Aorta (tissue), 5 donors: ENCODE results near the gene GAB2. TPM values are rescaled to one million over a fixed set of nuclear protein-coding genes. Genes with fewer than 3 reads are reported as not detected.

ENCODE experiments used
- ATAC-seq: fragments of 200-7000 bp; cut with Tn5 transposase; one replicate; pipeline ENCODE4 v1.9.1; 2022; ENCODE audit warnings: moderate library complexity; ENCODE audit not compliant: low FRiP score
- DNase-seq, 2 donors: peaks; one replicate each; pipeline ENCODE4 v3.0.0-alpha.2; 2020
- H3K27ac ChIP-seq, 2 donors: one replicate each; pipeline ENCODE4 v1.5.1; 2013; ENCODE audit warnings: low read length in 2 of 2, mild to moderate bottlenecking in 2 of 2, moderate library complexity in 2 of 2, control low read depth in 1 of 2, inconsistent platforms in 1 of 2, low read depth in 1 of 2
- H3K27me3 ChIP-seq, 2 donors: one replicate each; pipeline ENCODE4 v1.6.1; 2013; ENCODE audit warnings: control low read depth in 1 of 2, low read length in 1 of 2, mild to moderate bottlenecking in 1 of 2, moderate library complexity in 1 of 2; ENCODE audit not compliant: insufficient read depth in 2 of 2, control insufficient read depth in 1 of 2
- H3K36me3 ChIP-seq, 2 donors: one replicate each; pipeline ENCODE4 v1.6.1; 2013; ENCODE audit warnings: control low read depth in 1 of 2, low read length in 1 of 2, mild to moderate bottlenecking in 1 of 2; ENCODE audit not compliant: insufficient read depth in 2 of 2, control insufficient read depth in 1 of 2
- H3K4me1 ChIP-seq, 2 donors: one replicate each; pipeline ENCODE4 v1.6.1; 2013; ENCODE audit warnings: low read length in 2 of 2, control low read depth in 1 of 2, mild to moderate bottlenecking in 1 of 2, moderate library complexity in 1 of 2; ENCODE audit not compliant: insufficient read depth in 2 of 2, control insufficient read depth in 1 of 2
- H3K4me3 ChIP-seq, 2 donors: one replicate each; pipeline ENCODE4 v1.5.1; 2013; ENCODE audit warnings: low read length in 2 of 2, control low read depth in 1 of 2, mild to moderate bottlenecking in 1 of 2
- H3K9me3 ChIP-seq: one replicate; pipeline ENCODE4 v1.6.1; 2013; ENCODE audit warnings: mild to moderate bottlenecking, low read length; ENCODE audit not compliant: control insufficient read depth
- WGBS, 2 donors: extraction: QIAGEN DNeasy Blood & Tissue Kit; methylation state at CpG; one replicate each; pipeline ENCODE4 v1.1.7; 2013; 5-methylcytosine and 5-hydroxymethylcytosine counted together
- intact Hi-C, 2 donors: fragments of 100-400 bp; cut with DNase I; formaldehyde crosslinking; loops; one replicate each; pipeline versions ENCODE4 v1.14.2 to v1.15.0; 2022
- polyA plus RNA-seq, 2 donors: library from polyadenylated mRNA; stranded (reverse); fragments of 200-250 nt; gene quantifications; one replicate each; pipeline ENCODE4 v1.2.3, GENCODE V29; 2013
- total RNA-seq, 2 donors: library from RNA; stranded (reverse); fragmentation: NEBNext Ultra II Directional; extraction: Animal tissue kit (Norgen Biotek cat#: 25700); gene quantifications; one replicate each; pipeline ENCODE4 v1.2.1, GENCODE V29; 2021
- donor health status: healthy with polysubstance abuse.
- donor health status: Bipolar disorder and iron deficiency.
- donor health status: DM: no; HTN: no; CAD: no.
- donor health status: DM: no; HTN: no; CAD: no.
- donor health status: DM: yes; HTN: yes; CAD: no.

Gene GAB2
- total and polyA plus RNA-seq, 4 donors: 19.3 to 82.6 (median 55.2) TPM

DNA sequence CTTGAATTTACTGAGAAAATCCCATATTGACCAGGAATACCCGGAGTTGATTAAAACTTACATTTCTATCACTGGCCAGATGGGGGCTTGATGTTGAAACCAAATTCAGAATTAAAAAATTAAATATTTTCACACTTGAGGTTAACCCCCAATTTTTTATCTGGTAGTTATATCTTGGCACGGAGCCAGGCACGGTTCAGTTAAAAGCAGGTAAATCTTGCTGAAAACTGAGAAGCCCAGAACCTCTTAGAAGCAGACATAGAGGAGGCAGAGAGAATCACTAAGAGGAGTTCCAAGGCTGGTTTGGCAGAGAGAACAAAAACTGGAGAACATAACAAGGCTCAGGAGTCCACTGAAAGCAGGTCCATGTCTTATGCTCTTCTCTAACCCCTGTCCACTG, 151.2 kb downstream of the GAB2 start:
- Histone ChIP-seq H3K36me3 (no peaks in the 10 kb centered on the region), H3K27me3 (no peaks in the 10 kb centered on the region), H3K27ac (peak overlapping the region in 1 of 2 donors; percentile 56), H3K9me3 (no peaks in the 10 kb centered on the region), H3K4me3 (no peak overlapping the region), H3K4me1 (peaks cover 0 to 4% of the 10 kb centered on the region in 2 donors)
- ATAC-seq (no peak), DNase-seq (no peak)
- 41% methylated on average over 3 of the region's 3 CpGs for WGBS, 2 donors
- intact Hi-C loops: no loop called here

GRCh38 chr11:78265326-78265725, 152.3 kb downstream of the GAB2 start:
- Histone ChIP-seq H3K4me1 (peaks cover 0 to 4% of the 10 kb centered on the region in 2 donors), H3K27me3 (no peaks in the 10 kb centered on the region), H3K4me3 (no peak overlapping the region), H3K9me3 (no peaks in the 10 kb centered on the region), H3K27ac (no peak overlapping the region), H3K36me3 (no peaks in the 10 kb centered on the region)
- WGBS, 2 donors: 23 to 24% methylated on average over 3 of the region's 3 CpGs
- DNase-seq: no peak
- intact Hi-C loops: no loop called here
- ATAC-seq: no peak

DNA sequence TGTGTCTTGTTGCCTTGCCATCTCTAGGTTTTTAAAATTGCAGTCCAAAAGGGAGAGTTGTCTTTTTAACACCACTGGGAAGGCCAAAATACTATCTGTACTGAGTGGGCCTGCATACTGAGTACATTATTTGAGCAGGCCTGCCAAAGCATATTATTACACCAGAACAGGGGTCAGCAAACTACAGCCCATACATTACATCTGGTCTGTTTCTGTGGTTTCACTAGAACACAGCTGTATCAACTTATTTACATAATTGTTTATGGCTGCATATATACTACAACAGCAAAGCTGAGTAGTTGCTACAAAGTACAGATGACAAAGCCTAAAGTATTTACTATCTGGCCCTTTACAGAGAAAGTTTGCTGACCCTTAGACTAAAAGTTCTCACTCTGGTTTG, 154.9 kb downstream of the GAB2 start:
- no peaks in the 10 kb centered on the region for H3K27me3 ChIP-seq
- no peaks in the 10 kb centered on the region for H3K36me3 ChIP-seq
- ATAC-seq: no peak
- H3K9me3 ChIP-seq: no peaks in the 10 kb centered on the region
- intact Hi-C loops: no loop called here
- H3K27ac ChIP-seq: no peak overlapping the region
- no peak for DNase-seq
- H3K4me3 ChIP-seq: no peak overlapping the region
- peaks cover 2 to 5% of the 10 kb centered on the region in 2 donors for H3K4me1 ChIP-seq

DNA sequence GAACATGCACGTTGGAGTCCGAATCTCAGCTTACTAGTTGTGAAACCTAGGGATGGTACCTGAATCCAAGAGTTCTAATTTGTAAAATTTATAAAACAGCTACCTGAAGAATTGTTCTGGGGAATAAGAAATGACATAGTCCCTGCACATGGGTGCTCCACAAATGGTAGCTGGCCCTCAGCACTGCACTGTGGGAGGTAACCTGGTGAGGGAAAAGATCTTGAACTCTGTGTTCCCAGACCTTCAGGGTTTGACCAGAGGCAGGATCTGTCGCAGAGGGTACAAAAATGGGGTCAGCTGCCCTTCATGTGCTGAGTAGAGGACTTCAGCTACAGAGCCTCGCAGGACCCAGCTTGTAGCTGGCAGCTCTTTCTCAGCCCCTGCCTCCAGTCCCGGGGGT, 155.4 kb downstream of the GAB2 start:
- no peak overlapping the region for H3K27ac ChIP-seq
- H3K4me1 ChIP-seq: peaks cover 2 to 5% of the 10 kb centered on the region in 2 donors
- no peaks in the 10 kb centered on the region for H3K36me3 ChIP-seq
- no peaks in the 10 kb centered on the region for H3K9me3 ChIP-seq
- DNase-seq (no peak), ATAC-seq (no peak)
- intact Hi-C loops: no loop called here
- H3K4me3 ChIP-seq: no peak overlapping the region
- H3K27me3 ChIP-seq: no peaks in the 10 kb centered on the region
- 59 to 62% methylated on average over 5 of the region's 5 CpGs for WGBS, 2 donors

GRCh38 chr11:78261828-78262227, 155.8 kb downstream of the GAB2 start:
- H3K4me3 ChIP-seq: no peak overlapping the region
- ATAC-seq (no peak), DNase-seq (no peak)
- H3K27me3 ChIP-seq: no peaks in the 10 kb centered on the region
- peaks cover 2 to 5% of the 10 kb centered on the region in 2 donors for H3K4me1 ChIP-seq
- WGBS, 2 donors: 58 to 60% methylated on average over 4 of the region's 4 CpGs
- H3K9me3 ChIP-seq: no peaks in the 10 kb centered on the region
- H3K27ac ChIP-seq: no peak overlapping the region
- intact Hi-C loops: no loop called here
- no peaks in the 10 kb centered on the region for H3K36me3 ChIP-seq

DNA sequence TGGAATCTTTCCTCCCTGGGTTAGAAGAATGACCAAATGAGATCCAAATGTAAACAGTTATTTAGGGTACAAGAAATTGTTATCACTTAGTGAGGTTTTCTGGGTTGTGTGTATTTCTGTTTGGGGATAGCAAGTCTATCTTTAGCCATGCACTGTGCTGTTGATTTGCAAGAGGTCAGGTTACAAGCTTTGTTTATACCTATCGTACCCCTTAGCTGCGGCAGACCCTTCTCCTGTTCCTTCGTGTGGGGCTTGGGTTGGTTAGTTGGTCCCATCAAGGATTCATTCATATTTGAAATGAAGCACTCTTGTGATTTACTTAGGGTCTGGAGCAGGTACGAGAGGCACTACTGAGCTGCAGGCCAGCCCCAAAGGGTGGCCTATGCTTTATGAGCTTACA, 156.3 kb downstream of the GAB2 start:
- Histone ChIP-seq H3K27ac (no peak overlapping the region), H3K4me1 (peaks cover 2 to 5% of the 10 kb centered on the region in 2 donors), H3K36me3 (no peaks in the 10 kb centered on the region), H3K27me3 (no peaks in the 10 kb centered on the region), H3K4me3 (no peak overlapping the region), H3K9me3 (no peaks in the 10 kb centered on the region)
- DNase-seq: no peak
- WGBS, 2 donors: 57 to 65% methylated on average over 4 of the region's 4 CpGs
- intact Hi-C loops: no loop called here
- ATAC-seq: no peak

GRCh38 chr11:78259777-78260487, 157.7 kb downstream of the GAB2 start:
- Histone ChIP-seq H3K4me1 (peaks cover 2 to 5% of the 10 kb centered on the region in 2 donors), H3K36me3 (no peaks in the 10 kb centered on the region), H3K4me3 (no peak overlapping the region), H3K9me3 (no peaks in the 10 kb centered on the region), H3K27ac (no peak overlapping the region), H3K27me3 (no peaks in the 10 kb centered on the region)
- no peak for DNase-seq
- ATAC-seq: no peak
- intact Hi-C loops: loop anchor here (5.0 kb wide), 1 partner anchor 47 kb away; no protein-coding TSS in a partner anchor
- WGBS, 2 donors: 86 to 88% methylated on average over 8 of the region's 8 CpGs

GRCh38 chr11:78257654-78258053, 160.0 kb downstream of the GAB2 start:
- no peaks in the 10 kb centered on the region for H3K36me3 ChIP-seq
- H3K27ac ChIP-seq: peak overlapping the region; percentile 53 to 64
- no peaks in the 10 kb centered on the region for H3K27me3 ChIP-seq
- DNase-seq: no peak
- no peak for ATAC-seq
- WGBS, 2 donors: 69 to 83% methylated on average over 3 of the region's 3 CpGs
- H3K4me3 ChIP-seq: no peak overlapping the region
- no peaks in the 10 kb centered on the region for H3K9me3 ChIP-seq
- H3K4me1 ChIP-seq: peaks cover 5 to 8% of the 10 kb centered on the region in 2 donors
- intact Hi-C loops: loop anchor here (2.0 to 5.0 kb wide), 2 partner anchors 25 to 50 kb away; no protein-coding TSS in a partner anchor

GRCh38 chr11:78256962-78257361, 160.7 kb downstream of the GAB2 start:
- H3K27me3 ChIP-seq: no peaks in the 10 kb centered on the region
- WGBS, 2 donors: 3% methylated on average over 3 of the region's 3 CpGs
- peak overlapping the region; percentile 37 to 64 for H3K27ac ChIP-seq
- intact Hi-C loops: loop anchor here (2.0 to 5.0 kb wide), 2 partner anchors 24 to 50 kb away; no protein-coding TSS in a partner anchor
- ATAC-seq (peak; percentile 93), DNase-seq (peak; percentile 92 to 93)
- H3K36me3 ChIP-seq: no peaks in the 10 kb centered on the region
- H3K4me1 ChIP-seq: peaks cover 2 to 15% of the 10 kb centered on the region in 2 donors
- H3K9me3 ChIP-seq: no peaks in the 10 kb centered on the region
- H3K4me3 ChIP-seq: no peak overlapping the region
